Glutamatergic neuron (in vitro differentiated cells): ENCODE results near the gene EHD4. TPM values are rescaled to one million over a fixed set of nuclear protein-coding genes. Genes with fewer than 3 reads are reported as not detected.

Experiments used
- DNase-seq: peaks from one replicate; pipeline ENCODE4 v3.0.0; 2022
- H3K27ac Mint-ChIP-seq: one replicate; pipeline ENCODE4 v1.8.0; 2020; ENCODE audit warnings: mild to moderate bottlenecking, mixed read lengths, inconsistent platforms; ENCODE audit not compliant: unreplicated experiment
- H3K27me3 Mint-ChIP-seq: one replicate; pipeline ENCODE4 v1.8.0; 2020; ENCODE audit warnings: mild to moderate bottlenecking, moderate library complexity, mixed read lengths, inconsistent platforms; ENCODE audit not compliant: unreplicated experiment
- H3K36me3 Mint-ChIP-seq: one replicate; pipeline ENCODE4 v1.8.0; 2020; ENCODE audit warnings: mild to moderate bottlenecking, mixed read lengths, inconsistent platforms; ENCODE audit not compliant: unreplicated experiment
- H3K4me1 Mint-ChIP-seq: one replicate; pipeline ENCODE4 v1.8.0; 2020; ENCODE audit warnings: mild to moderate bottlenecking, low read depth, mixed read lengths, inconsistent platforms; ENCODE audit not compliant: unreplicated experiment
- H3K4me3 Mint-ChIP-seq: one replicate; pipeline ENCODE4 v1.8.0; 2020; ENCODE audit warnings: mild to moderate bottlenecking, mixed read lengths, inconsistent platforms; ENCODE audit not compliant: unreplicated experiment
- H3K9me3 Mint-ChIP-seq: one replicate; pipeline ENCODE4 v1.8.0; 2020; ENCODE audit warnings: mild to moderate bottlenecking, moderate library complexity, mixed read lengths, inconsistent platforms; ENCODE audit not compliant: unreplicated experiment
- total RNA-seq: library from RNA; stranded (reverse); fragmentation: NEBNext Ultra II Directional; extraction: Animal tissue kit (Norgen Biotek cat#: 25700); gene quantifications from one replicate; pipeline ENCODE4 v1.2.1, GENCODE V29; 2021; ENCODE audit not compliant: unreplicated experiment
- TF ChIP-seq, protein P1 (sequence below): fragments of 200-600 bp; sonication (generic); IDR thresholded peaks from one replicate; pipeline ENCODE4 v1.5.0; 2021; ENCODE audit not compliant: partially characterized antibody, unreplicated experiment

The EHD4 gene
- total RNA-seq, 1 donor from 2014 or later = 4.0 TPM

DNA sequence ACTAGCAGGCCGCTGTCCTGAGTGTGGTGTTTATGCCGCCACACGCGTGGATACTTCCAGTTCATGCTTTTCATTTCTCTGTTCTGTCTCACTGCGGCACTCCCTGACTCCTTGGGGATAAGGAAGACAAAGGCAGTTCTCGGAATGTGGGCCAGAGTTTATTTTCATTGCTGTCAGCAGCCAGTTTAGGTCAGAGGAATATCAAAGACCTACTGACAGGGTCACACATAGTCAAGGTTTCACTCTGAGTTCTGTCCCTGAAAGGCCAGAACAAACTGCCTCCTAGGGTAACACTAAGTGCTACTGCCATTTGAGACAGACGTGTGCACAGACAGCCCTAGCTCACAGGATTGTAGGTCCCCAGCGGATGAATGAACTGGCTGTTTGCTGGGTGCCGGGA, 51.2 kb downstream of the EHD4 start:
- peaks cover 7% of the 10 kb centered on the region for H3K27me3 Mint-ChIP-seq
- H3K36me3 Mint-ChIP-seq = no peaks in the 10 kb centered on the region
- peaks cover 22% of the 10 kb centered on the region for H3K4me1 Mint-ChIP-seq
- H3K9me3 Mint-ChIP-seq = no peaks in the 10 kb centered on the region
- H3K4me3 Mint-ChIP-seq = no peak overlapping the region
- no peak for DNase-seq
- TF ChIP-seq, protein P1, sequence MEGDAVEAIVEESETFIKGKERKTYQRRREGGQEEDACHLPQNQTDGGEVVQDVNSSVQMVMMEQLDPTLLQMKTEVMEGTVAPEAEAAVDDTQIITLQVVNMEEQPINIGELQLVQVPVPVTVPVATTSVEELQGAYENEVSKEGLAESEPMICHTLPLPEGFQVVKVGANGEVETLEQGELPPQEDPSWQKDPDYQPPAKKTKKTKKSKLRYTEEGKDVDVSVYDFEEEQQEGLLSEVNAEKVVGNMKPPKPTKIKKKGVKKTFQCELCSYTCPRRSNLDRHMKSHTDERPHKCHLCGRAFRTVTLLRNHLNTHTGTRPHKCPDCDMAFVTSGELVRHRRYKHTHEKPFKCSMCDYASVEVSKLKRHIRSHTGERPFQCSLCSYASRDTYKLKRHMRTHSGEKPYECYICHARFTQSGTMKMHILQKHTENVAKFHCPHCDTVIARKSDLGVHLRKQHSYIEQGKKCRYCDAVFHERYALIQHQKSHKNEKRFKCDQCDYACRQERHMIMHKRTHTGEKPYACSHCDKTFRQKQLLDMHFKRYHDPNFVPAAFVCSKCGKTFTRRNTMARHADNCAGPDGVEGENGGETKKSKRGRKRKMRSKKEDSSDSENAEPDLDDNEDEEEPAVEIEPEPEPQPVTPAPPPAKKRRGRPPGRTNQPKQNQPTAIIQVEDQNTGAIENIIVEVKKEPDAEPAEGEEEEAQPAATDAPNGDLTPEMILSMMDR = no peak
- H3K27ac Mint-ChIP-seq = no peak overlapping the region

DNA sequence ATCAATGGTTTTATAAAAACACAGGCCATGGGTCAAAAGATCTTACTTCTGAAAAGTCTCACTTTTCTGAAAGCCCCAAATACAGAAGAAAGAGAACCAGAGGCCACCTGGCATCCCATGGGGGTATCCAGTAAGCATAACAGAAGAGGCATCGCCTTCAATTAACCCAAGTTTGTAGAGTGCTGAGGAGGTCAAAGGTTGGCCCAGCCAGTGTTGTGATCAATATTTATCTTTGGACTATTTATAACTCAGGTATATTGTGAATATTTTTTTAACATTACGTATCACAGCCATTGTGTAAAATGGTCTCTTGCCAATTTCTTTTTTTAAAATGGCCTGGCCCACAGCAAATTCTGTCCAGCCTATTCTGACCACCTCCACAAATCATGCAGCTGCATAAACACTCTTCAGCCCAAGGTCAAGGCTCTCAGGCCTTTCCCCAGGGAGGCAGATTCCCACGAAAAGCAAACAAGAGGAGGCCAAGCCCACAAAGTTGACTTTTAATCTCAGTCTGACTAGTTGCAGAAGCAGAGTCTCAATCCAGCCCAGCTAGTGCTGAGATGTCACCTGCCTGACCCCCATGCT, 52.3 kb downstream of the EHD4 start:
- Mint-ChIP-seq H3K4me3 (peak overlapping the region; percentile 16), H3K9me3 (no peaks in the 10 kb centered on the region), H3K36me3 (no peaks in the 10 kb centered on the region), H3K27ac (no peak overlapping the region), H3K4me1 (peaks cover 22% of the 10 kb centered on the region), H3K27me3 (peaks cover 7% of the 10 kb centered on the region)
- TF ChIP-seq, protein P1 = no peak
- no peak for DNase-seq

DNA sequence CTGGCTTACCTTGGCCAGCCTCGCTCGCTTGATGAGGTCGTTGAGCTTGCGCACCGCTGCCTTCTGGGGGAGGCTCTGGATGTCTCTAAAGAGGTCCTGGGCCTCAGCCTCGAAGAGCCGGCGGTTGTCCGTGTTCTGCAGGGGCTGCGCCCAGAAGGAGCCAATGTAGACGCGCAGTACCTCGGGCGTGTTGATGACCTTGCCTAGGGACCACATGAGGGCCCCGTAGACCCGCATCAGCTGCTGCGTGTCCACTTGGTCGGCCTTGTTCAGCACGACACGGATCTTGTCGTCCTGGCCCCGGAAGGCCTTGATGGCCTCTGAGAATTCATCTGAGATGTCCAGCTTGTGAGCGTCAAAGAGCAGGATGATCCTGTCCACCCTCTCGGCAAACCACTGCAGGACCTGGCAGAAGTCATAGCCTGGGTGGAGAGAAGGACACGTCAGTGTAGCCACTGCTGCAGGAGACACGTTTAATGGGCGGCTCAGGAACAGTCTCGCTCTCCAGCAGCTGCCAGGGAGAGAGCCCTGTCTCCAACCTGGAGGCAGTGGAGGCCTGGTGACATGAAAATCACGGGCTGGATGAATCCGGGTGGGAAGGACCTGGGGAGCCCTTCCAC, 53.0 kb downstream of the EHD4 start:
- DNase-seq = no peak
- Mint-ChIP-seq H3K9me3 (no peaks in the 10 kb centered on the region), H3K27ac (no peak overlapping the region), H3K4me1 (peaks cover 22% of the 10 kb centered on the region), H3K36me3 (no peaks in the 10 kb centered on the region), H3K4me3 (peak overlapping the region; percentile 47), H3K27me3 (peaks cover 7% of the 10 kb centered on the region)
- TF ChIP-seq, protein P1 = no peak

DNA sequence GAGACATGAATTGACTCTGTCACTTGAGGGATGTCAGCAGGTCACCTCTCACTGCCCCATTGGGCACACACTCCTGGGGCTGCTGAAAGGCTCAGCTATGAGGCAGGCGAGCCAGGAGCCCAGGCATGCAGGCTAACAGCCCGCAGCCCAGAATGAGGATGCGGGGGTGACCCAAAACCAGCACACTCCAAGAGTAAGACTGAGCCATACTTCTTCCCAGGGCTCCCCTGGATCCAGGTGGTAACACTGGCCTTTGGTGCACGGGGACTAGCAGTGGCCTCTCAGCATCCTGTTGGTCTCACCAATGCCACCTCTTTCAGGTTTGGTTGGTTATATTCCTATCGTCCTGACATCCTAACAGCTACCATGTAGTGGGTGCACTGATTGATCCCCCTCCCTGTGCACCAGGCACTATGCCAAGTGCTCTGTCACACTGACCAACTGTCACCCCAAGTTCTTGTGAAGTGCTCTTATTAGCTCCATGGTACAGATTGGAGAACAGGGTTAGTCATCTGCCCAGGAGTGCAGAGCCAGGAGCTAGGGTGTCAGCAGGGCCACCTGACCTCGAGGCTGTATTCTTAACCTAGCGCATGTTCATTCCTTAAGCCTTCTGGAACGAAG, 53.7 kb downstream of the EHD4 start:
- TF ChIP-seq, protein P1 = no peak
- Mint-ChIP-seq H3K4me3 (no peak overlapping the region), H3K27ac (no peak overlapping the region), H3K4me1 (peaks cover 22% of the 10 kb centered on the region), H3K36me3 (no peaks in the 10 kb centered on the region), H3K27me3 (peaks cover 7% of the 10 kb centered on the region), H3K9me3 (no peaks in the 10 kb centered on the region)
- no peak for DNase-seq
